Panc1 (cell line): ENCODE results near the gene PEPD. TPM values are rescaled to one million over a fixed set of nuclear protein-coding genes. Genes with fewer than 3 reads are reported as not detected.

ENCODE experiments used
- ATAC-seq: fragments of 200-7000 bp; cut with Tn5 transposase; 2 replicates; pipeline ENCODE4 v1.9.1; 2020; ENCODE audit warnings: mild to moderate bottlenecking, moderate library complexity
- BruUV-seq: library from RNA; stranded (reverse); fragments of 400-500 nt; replicated peaks from 2 replicates; lab custom pipeline; 2021; lab: Mats Ljungman, UMichigan
- CTCF ChIA-PET: fragments of 300-600 bp; sonication (Branson Sonifier 250); formaldehyde crosslinking; loops from one replicate; lab custom pipeline; 2022; ENCODE audit warnings: antibody characterized with exemption; lab: Charles Lee
- POLR2A ChIA-PET: fragments of 300-600 bp; sonication (Branson Sonifier 250); formaldehyde crosslinking; loops from one replicate; lab custom pipeline; 2022; ENCODE audit warnings: antibody characterized with exemption; lab: Charles Lee
- DNase-seq: peaks from one replicate; pipeline ENCODE4 v3.0.0-alpha.2; 2010; ENCODE audit warnings: low read depth, low spot score
- H3K27ac ChIP-seq: 2 replicates; pipeline ENCODE4 v1.5.1; 2011; ENCODE audit warnings: mild to moderate bottlenecking, low read length, inconsistent platforms
- H3K27me3 ChIP-seq: fragments of 200-500 bp; sonication (Bioruptor generic); 2 replicates; pipeline ENCODE4 v1.6.0; 2014; ENCODE audit warnings: low read length, inconsistent platforms; ENCODE audit not compliant: control insufficient read depth, insufficient read depth
- H3K36me3 ChIP-seq: fragments of 200-500 bp; sonication (Bioruptor generic); 2 replicates; pipeline ENCODE4 v1.5.1; 2014; ENCODE audit warnings: inconsistent platforms, mild to moderate bottlenecking, low read length, moderate library complexity; ENCODE audit not compliant: control insufficient read depth, insufficient read depth
- H3K4me1 ChIP-seq: 2 replicates; pipeline ENCODE4 v1.5.1; 2011; ENCODE audit warnings: inconsistent platforms, mild to moderate bottlenecking, low read length, moderate library complexity; ENCODE audit not compliant: control insufficient read depth, insufficient read depth
- H3K4me3 ChIP-seq, 2 experiments: 2 replicates each; pipeline ENCODE4 v1.5.1; 2011 to 2012; ENCODE audit warnings: low read depth in 2 of 2, low read length in 2 of 2, mild to moderate bottlenecking in 2 of 2, inconsistent platforms in 1 of 2, moderate library complexity in 1 of 2
- H3K9me3 ChIP-seq: fragments of 200-500 bp; sonication (Bioruptor generic); 2 replicates; pipeline ENCODE4 v1.5.1; 2014; ENCODE audit warnings: low read depth, mild to moderate bottlenecking, inconsistent platforms, low read length, moderate library complexity; ENCODE audit not compliant: control insufficient read depth, insufficient read depth
- POLR2AphosphoS5 ChIP-seq: IDR thresholded peaks from 2 replicates; pipeline ENCODE4 v1.6.1; 2012; ENCODE audit warnings: mild to moderate bottlenecking, low read depth, low read length, moderate library complexity
- SIN3A ChIP-seq: IDR thresholded peaks from 2 replicates; pipeline ENCODE4 v1.6.1; 2012; ENCODE audit warnings: low read depth, mild to moderate bottlenecking, low read length, moderate library complexity, borderline replicate concordance; ENCODE audit not compliant: insufficient read depth
- TCF7L2 ChIP-seq: IDR thresholded peaks from 2 replicates; pipeline ENCODE4 v1.6.1; 2011; ENCODE audit warnings: mild to moderate bottlenecking, low read depth, low read length, inconsistent platforms
- in situ Hi-C: cut with HindIII; loops from 2 replicates; pipeline ENCODE4 v1.10.0; 2016; ENCODE audit warnings: low sequenced_read_pairs, low pct_unique_long_range_greater_than_20kb
- intact Hi-C: fragments of 100-400 bp; cut with micrococcal nuclease; formaldehyde crosslinking; loops from one replicate; pipeline ENCODE4 v1.10.0; 2022; ENCODE audit not compliant: unreplicated experiment
- total RNA-seq: library from RNA; stranded (reverse); gene quantifications from one replicate; pipeline ENCODE4 v1.2.1, GENCODE V29; 2021; ENCODE audit not compliant: unreplicated experiment
- TF ChIP-seq, protein P1 (sequence below), 2 experiments: IDR thresholded peaks; 2 replicates each; pipeline ENCODE4 v1.6.1; 2011 to 2012; ENCODE audit warnings: low read depth in 2 of 2, control low read depth in 1 of 2, low read length in 1 of 2, mild to moderate bottlenecking in 1 of 2, moderate library complexity in 1 of 2; ENCODE audit not compliant: insufficient read depth in 1 of 2
- TF ChIP-seq, protein P2 (sequence below): fragments of 450-650 bp; IDR thresholded peaks from 2 replicates; pipeline ENCODE4 v1.5.1; 2017; ENCODE audit warnings: mild to moderate bottlenecking

Gene PEPD
- total RNA-seq, 1 experiment from 2014 or later: 102 TPM

DNA sequence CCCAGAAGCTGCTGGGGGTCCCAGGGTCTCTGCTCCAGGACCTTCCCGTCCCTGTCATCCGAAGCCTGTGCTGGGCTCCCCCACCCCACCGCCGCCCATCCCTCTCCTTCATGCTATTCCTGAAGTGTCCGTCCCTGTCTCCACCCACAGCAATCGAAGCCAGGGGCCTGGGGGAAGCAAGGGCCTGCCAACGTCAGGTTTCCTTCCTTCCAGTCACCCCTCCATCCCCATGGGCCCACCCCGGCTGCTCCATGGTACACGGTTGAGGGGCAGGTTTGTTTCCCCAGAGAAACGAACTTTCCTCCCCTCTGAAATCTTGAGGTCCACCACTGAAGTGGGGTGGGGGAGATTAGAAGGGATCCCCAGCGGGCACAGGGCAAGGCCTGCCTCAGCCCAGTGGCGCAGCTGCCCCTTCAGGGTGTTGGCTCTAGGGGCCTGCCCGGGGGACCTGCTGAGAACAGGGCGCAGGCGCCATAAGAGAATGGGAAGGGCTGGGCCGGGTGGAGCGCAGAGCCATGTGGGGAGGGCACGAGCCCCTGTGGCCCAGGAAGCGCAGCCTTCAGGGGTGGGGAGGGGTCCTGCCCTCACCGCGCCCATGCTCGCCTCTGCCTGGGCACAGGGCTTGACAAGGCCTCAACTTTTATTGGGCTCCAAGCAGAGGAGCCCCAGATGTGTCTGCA lies 132.0 kb downstream of the PEPD start:
- Histone ChIP-seq H3K27me3 (no peaks in the 10 kb centered on the region), H3K4me1 (peaks cover 31% of the 10 kb centered on the region), H3K36me3 (no peaks in the 10 kb centered on the region), H3K27ac (no peak overlapping the region), H3K4me3 (no peak overlapping the region), H3K9me3 (no peaks in the 10 kb centered on the region)
- in situ Hi-C loops (no loop called here), intact Hi-C loops (loop anchor here (5.0 kb wide), 1 partner anchor 152 kb away; no protein-coding TSS in a partner anchor)
- TF ChIP-seq, protein P1, sequence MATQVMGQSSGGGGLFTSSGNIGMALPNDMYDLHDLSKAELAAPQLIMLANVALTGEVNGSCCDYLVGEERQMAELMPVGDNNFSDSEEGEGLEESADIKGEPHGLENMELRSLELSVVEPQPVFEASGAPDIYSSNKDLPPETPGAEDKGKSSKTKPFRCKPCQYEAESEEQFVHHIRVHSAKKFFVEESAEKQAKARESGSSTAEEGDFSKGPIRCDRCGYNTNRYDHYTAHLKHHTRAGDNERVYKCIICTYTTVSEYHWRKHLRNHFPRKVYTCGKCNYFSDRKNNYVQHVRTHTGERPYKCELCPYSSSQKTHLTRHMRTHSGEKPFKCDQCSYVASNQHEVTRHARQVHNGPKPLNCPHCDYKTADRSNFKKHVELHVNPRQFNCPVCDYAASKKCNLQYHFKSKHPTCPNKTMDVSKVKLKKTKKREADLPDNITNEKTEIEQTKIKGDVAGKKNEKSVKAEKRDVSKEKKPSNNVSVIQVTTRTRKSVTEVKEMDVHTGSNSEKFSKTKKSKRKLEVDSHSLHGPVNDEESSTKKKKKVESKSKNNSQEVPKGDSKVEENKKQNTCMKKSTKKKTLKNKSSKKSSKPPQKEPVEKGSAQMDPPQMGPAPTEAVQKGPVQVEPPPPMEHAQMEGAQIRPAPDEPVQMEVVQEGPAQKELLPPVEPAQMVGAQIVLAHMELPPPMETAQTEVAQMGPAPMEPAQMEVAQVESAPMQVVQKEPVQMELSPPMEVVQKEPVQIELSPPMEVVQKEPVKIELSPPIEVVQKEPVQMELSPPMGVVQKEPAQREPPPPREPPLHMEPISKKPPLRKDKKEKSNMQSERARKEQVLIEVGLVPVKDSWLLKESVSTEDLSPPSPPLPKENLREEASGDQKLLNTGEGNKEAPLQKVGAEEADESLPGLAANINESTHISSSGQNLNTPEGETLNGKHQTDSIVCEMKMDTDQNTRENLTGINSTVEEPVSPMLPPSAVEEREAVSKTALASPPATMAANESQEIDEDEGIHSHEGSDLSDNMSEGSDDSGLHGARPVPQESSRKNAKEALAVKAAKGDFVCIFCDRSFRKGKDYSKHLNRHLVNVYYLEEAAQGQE (IDR thresholded peaks at IDR 0.05; ENCODE audit: insufficient read depth in 1 of 2, low read depth in 2 of 2, low read length in 1 of 2): no peak
- no peak for TF ChIP-seq SIN3A
- TF ChIP-seq POLR2AphosphoS5: no peak
- TF ChIP-seq, protein P2, sequence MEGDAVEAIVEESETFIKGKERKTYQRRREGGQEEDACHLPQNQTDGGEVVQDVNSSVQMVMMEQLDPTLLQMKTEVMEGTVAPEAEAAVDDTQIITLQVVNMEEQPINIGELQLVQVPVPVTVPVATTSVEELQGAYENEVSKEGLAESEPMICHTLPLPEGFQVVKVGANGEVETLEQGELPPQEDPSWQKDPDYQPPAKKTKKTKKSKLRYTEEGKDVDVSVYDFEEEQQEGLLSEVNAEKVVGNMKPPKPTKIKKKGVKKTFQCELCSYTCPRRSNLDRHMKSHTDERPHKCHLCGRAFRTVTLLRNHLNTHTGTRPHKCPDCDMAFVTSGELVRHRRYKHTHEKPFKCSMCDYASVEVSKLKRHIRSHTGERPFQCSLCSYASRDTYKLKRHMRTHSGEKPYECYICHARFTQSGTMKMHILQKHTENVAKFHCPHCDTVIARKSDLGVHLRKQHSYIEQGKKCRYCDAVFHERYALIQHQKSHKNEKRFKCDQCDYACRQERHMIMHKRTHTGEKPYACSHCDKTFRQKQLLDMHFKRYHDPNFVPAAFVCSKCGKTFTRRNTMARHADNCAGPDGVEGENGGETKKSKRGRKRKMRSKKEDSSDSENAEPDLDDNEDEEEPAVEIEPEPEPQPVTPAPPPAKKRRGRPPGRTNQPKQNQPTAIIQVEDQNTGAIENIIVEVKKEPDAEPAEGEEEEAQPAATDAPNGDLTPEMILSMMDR: no peak
- no peak for TF ChIP-seq TCF7L2
- DNase-seq (no peak), ATAC-seq (no peak)
- ChIA-PET CTCF (no interaction called here), POLR2A (no interaction called here)
- no TSS peak for BruUV-seq

DNA sequence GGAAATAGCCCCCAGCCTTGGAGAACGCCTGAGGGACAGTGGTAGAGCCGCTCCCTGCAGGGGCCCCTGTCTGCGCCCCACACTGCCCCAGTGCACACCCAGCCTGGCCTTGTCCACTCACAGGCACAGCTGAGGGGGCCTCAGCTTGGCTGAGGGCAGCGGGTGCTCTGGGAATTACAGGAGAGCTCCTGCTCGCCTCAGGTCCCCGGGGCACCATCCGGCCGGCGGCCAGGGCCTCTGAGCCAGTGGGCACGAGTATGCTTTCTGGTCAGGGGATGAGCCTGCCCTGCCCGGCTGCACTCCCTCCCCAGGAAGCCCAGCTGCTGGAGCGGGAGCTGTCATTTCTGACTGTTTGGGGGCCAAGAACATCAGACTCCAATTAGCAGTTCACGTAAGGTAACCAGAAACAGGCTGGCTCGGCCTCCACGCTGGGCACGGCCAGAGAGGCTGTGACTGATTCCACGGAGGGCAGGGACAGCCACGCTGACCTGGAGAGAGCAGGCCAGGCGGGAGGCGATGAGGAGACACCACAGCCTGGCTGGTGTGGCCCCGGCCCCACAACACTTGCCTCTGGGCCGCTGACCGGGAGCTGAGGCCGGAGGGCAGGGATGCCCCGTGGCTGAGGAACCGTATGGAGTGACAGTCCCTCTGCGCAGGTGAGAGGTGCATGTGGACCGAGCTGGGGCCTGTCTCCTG lies 132.7 kb downstream of the PEPD start:
- Histone ChIP-seq H3K36me3 (no peaks in the 10 kb centered on the region), H3K9me3 (no peaks in the 10 kb centered on the region), H3K4me1 (peaks cover 25% of the 10 kb centered on the region), H3K27me3 (no peaks in the 10 kb centered on the region), H3K4me3 (no peak overlapping the region), H3K27ac (no peak overlapping the region)
- POLR2A ChIA-PET: no interaction called here
- BruUV-seq: no TSS peak
- in situ Hi-C loops (no loop called here), intact Hi-C loops (no loop called here)
- ATAC-seq (no peak), DNase-seq (no peak)
- CTCF ChIA-PET: no interaction called here
- TF ChIP-seq TCF7L2: no peak
- TF ChIP-seq, protein P1 (IDR thresholded peaks at IDR 0.05; ENCODE audit: insufficient read depth in 1 of 2, low read depth in 2 of 2, low read length in 1 of 2): no peak
- TF ChIP-seq, protein P2: no peak
- TF ChIP-seq SIN3A: no peak
- TF ChIP-seq POLR2AphosphoS5: no peak
